HUDEP-2 (cell line): ENCODE data around the gene ALDH9A1.

Experiments
- DNase-seq, 76 experiments: peaks; one replicate each; lab custom pipeline; 2025; ENCODE audit not compliant: unreplicated experiment in 76 of 76; lab: John Stamatoyannopoulos, UW

The ALDH9A1 gene

DNA sequence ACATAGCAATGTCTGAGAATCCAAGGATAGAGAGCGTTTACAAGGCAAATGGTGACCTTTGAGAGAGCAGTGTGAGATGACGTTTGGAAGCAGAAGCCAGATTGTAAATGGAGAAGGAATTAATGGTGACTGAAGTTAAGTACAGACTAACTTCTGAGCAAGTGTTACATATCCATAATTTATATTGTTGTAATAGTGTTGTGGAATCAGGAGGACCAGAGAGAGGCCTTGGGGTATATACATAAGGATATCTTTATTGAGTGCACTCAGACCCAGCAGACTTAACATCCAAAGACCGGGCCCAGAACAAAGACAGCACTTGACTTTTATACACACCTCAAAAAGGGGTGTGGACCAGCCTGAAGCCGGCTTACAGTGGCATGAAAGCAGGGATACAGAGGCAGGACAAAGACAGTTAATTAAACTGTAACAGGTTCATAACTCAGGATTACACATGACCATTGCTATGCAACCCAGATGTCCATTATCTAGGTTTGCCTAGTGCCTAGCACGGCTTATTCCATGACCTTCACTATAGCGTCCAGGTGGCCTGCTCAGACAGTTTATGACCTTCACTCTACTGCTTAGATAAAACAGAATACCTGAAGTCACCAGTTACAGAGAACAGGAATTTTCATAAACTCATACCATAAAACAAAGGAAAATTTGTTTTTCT lies 70.1 kb downstream of the ALDH9A1 start:
- DNase-seq: no peak

DNA sequence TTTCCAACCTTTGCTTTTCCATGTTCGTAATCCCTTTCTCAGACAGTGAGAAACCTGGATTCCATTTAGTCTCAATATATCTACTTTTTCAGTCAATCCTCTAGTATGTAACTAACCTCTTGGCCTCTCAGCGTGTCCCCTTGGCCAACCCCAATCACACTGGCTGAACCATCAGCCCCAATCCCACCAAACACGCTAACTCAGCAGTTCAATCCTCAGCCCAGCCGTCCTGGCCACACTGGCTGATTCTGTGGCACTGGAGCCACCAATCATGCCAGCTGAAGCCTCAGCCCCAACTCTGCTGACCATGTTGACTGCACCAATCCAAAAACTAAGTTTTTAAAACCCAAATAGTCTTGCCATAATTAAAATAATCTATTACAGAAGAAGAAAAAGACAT lies 73.9 kb downstream of the ALDH9A1 start:
- DNase-seq: no peak

DNA sequence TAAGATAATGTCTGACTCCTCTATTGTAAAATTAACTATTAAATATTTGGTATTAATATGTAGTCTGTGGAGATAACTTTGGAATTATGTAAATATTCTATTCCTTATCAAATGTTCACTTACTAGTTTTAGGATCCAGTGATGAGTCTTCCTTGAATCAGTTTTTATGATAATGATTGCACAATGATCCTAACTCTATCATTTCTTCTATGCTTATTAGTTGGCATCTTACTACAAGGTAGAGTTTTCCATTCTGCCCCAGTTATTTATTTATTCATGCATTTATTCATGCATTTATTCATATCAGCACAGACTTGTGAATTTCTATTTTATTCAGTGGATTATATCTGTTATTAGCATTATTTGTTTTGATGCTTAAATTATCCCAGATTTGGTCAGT lies 74.7 kb downstream of the ALDH9A1 start:
- DNase-seq: no peak

DNA sequence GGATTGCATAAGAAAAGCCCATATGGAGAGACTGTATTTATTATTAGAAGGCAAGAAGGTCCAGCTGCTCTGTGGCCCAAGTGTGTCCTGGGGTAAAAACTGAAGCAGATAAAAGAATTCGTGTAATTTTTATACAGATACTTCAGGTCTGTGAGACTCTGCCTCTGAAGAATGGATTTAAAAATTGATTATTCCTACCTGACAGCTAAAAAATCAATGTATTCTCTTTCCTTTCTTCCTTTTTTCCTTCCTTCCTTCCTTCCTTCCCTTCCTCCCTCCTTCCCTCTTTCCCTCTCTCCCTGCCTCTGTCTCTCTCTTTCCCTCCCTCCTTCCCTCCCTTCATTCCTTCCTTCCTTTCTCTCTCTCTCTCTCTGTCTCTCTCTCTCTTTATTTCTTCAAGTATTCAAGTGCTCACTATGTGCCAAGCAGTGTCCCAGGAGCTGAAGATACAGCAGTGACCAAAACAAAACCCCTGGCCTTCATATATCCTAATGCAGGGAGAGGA lies 78.7 kb downstream of the ALDH9A1 start:
- no peak for DNase-seq

DNA sequence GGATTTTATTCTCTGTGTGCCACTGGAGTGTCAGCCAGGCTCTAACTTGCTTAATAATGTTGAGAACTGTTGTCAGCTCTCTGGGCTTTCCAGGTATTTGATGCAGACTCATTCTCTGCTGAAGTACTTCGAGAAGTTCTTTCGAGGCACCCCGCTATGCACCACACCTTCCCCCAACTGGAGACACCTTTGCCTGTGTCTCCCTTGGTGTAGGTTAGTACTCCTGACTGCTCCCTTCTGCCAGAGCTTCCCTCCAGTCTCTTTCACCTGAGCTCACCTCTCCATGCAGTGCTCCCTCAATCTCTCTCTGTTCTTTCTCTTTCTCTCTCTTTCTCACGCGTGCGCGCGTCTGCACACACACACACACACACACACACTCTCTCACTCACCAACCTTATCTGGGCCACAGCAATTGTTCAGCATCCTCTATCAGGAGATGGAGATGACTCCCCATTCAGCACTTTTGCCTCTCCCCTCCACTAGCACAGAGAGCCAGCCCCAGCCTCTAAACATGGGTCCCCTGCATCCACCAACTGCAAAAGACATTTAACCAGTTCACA lies 81.3 kb downstream of the ALDH9A1 start:
- no peak for DNase-seq

DNA sequence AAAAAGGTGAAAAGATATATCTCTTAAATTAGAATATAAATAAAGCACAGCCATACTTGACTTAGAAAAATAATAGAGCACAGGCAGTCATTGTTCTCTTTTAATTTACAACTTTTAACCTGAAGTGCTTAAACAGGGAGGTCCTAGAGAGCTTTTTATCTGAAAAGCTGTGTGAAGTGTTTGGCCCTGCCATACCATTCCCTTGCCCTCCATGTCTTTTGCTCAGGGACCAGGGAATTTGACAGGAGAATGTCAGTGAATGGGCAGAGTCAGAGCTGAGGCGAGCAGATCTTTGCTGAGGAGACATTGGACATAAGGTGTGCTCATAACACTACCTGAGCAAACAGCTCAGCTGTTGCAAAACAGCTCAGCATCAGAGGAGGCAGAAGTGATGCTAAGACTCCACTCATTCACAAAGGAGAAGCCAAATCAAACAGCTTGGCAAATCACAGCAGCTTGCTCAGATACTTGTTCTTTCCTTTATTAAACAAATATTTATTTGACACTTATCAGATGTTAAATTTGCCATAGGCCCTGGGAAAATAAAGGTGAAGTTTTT lies 82.2 kb downstream of the ALDH9A1 start:
- no peak for DNase-seq
